HG03439 (cell line): ENCODE data around the gene COLEC11.

Experiments used
- ATAC-seq: cut with Tn5 transposase; IDR thresholded peaks from one replicate; pipeline ENCODE4 v1.9.1; 2021; ENCODE audit warnings: mild to moderate bottlenecking, moderate library complexity; ENCODE audit not compliant: unreplicated experiment

Gene COLEC11

DNA sequence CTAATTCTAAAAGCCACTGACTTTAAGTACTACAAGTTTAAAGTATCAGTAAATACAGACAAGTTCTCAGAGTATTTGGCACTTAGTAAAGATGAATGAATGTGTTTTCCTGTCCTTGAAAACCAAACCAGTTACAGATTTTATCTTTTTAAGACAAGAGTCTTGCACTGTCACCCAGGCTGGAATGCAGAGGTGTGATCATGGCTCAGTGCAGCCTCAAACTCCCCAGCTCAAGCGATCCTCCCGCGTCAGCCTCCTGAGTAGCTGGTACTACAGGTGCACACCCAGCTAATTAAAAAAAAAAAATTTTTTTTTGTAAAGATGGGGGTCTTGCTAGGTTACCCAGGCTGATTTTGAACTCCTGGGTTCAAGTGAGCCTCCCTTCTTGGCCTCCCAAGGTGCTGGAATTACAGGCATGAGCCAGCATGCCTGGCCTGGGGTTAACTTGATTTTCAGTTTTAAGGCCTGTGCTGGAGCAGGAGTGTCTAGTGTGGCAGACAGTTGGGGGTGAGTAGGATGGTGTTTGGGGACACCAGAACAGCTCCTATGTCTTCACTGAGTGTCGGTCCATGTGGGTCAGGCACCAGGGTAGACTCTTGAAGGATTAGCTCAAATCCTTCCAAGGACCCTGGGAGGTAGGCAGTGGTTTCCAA lies 10.2 kb upstream of the COLEC11 start:
- no peak for ATAC-seq

DNA sequence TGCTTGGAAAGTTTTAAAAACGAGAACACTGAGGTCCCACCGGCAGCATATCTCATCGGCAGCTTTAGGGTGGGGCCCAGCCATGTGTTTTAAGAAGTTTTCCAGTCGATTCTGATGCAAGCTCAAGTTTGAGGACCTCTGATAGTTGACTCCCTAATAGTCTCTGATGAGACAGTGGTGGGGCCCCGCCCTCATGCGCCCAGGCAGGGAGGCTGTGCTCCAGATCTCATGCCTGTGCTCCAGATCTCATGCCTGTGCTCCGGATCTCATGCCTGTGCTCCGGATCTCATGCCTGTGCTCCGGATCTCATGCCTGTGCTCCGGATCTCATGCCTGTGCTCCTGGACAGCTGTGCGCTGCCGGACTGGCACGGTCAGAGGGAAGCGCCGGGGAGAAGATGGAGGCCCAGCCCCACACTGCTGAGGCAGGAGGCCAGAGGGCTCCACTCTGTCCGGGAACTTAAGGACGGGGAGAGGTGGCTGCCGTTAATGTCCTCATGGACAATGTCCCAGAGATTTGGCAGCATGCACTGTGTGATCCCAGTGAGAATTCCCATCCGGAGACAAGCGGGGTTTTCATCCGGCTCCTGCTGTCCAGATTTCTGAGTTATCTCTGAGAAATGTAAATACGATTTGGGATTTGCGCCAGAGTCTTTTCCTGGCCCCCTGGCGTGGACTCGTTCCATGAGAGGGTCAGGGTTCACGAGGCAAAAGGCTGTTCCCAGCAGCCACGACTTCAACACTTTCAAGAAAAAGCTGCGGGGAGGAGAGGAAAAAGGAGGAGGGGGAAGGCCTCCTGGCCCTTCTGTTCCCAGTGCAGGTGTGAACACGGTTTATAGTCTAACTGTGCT lies 9.4 kb upstream of the COLEC11 start:
- no peak for ATAC-seq

DNA sequence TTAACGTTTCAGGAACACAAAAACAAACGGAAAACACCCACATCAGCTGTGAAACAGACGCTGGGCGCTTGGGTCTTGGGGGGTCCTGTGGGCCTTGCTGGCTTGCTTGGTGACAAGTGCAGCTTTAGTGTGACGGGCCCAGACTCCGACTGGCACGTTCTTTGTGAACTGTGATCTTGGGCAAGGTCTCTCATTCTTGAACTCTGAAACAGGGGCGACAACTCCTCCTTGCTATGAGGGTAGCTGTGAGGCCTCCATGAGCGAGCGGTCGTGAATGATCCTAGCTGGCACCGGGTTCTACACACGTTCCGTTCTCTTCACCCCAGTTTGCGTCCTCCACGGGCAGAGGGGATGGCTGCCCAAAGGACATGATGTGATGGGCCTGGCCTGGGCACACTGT lies 8.7 kb upstream of the COLEC11 start:
- no peak for ATAC-seq

DNA sequence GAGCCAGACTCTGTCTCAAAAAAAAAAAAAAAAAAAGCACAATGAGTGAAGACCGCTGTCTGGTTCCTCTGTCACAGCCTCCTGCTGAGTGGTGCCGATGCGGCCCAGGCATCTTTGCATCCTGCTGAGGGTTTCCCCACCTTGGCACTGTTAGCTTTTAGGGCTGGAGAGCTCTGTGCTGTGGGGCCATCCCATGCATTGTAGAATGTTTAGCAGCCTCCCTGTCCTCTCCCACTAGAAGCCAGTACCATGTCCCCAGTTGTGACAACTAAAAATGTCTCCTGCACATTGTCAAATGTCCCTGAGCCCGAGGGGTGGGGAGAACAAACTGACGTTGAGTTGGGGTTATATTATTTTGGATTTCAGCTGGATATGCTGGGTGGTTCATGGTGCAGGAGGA lies 7.9 kb upstream of the COLEC11 start:
- no peak for ATAC-seq

DNA sequence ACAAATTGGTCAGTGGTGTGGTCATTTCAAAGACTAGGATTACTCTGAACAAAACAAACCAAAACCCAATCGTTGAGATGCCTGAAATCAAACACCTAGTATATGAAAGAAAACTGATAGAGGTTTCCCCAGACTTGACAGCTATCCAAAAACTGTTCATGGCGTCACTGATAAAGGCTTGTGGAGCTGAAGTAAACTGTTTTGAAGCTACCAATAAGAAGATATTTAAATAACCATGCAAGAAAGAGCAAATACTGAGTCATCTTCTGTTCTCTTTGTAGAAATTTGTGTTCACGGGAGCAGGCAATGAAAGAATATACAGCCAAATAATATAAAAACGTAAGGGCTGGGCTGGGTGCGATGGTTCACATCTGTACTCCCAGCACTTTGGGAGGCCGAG lies 7.5 kb upstream of the COLEC11 start:
- ATAC-seq: no peak

DNA sequence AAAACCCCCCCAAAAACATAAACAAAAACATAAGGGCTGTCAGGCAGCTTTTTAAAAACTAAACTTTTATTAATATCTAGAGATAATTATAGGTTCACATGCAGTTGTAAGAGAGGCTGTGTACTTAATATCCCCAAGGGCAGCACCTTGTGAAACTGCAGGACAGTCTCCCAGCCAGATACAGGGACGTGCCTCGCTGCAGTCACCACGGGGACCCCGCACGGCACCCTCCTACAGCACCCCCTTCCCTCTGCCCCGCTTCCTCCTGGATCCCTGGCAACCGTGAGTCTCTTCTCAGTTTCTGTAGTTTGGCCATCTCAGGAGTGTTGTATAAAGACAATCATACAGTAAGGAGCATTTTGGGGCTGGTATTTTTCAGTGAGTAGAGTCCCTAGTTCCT lies 6.8 kb upstream of the COLEC11 start:
- no peak for ATAC-seq

DNA sequence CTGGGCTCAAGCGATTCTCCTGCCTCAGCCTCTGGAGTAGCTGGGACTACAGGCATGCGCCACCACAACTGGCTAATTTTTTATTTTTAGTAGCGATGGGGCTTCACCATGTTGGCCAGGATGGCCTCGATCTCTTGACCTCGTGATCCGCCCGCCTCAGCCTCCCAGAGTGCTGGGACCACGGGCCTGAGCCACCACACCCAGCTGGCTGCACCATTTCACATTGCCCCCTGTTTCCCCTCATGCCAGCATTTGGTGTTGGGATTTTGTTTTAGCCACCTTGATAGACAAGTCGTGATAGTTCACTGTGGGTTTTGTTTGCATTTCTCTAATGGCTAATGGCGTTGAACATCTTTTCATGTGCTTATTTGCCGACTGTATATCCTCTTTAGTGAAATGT lies 5.8 kb upstream of the COLEC11 start:
- no peak for ATAC-seq

DNA sequence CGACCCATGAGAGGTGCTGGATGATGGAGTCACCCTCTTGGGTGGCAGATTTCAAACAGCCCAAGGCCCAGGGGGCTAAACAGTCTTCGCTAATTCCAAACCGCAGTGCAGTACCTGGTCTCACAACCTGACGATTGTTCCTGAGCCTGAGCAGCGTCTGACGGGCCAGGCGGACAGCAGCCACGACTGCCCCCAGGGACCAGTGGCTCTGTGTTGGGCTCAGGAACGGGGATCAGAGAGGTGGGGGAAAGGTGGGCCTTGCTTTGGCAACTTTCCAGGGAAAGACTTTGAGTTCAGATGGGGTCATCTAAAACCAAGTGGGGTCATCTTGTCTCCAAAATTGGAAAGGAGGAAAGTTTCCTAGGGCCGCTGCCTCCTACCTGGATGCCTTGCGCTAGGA lies 492 bp downstream of the COLEC11 start:
- no peak for ATAC-seq

DNA sequence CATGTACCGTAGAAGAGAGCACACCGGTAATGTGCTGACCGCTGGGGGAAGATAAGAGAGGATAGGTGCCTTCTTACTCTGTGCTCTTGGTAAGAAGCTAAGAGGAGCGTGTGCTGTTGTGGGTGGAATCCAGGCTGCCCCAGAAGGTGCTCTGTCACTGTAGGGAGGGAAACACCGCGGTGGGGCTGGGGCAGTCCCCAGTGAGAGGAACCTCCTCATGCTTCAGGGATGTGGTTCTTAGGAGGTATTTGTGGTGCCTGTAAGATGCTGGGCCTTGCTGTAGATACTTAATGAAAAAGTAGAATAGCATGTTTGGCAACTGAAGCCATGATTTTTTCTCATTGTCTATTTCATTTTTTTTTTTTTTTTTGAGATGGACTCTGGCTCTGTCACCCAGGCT lies 1.1 kb downstream of the COLEC11 start:
- peak; percentile 78 for ATAC-seq

DNA sequence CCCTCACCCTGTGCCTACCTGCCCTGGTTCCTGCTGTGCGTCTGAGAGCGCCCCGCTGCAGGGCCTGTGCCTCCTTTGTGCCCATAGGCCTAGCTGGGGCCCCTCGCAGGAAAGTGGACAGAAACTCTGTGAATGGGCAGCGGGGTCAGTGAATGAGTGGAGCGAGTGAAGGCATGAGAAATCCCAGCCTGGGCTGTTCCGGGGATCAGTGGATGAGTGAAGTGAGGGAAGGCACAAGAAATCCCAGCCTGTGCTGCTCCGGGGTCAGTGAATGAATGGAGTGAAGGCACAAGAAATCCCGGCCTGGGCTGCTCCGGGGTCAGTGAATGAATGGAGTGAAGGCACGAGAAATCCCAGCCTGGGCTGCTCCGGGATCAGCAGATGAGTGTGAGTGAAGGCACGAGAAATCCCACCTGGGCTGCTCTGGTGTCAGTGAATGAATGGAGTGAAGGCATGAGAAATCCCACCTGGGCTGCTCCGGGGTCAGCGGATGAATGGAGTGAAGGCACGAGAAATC lies 2.0 kb downstream of the COLEC11 start:
- ATAC-seq: no peak

DNA sequence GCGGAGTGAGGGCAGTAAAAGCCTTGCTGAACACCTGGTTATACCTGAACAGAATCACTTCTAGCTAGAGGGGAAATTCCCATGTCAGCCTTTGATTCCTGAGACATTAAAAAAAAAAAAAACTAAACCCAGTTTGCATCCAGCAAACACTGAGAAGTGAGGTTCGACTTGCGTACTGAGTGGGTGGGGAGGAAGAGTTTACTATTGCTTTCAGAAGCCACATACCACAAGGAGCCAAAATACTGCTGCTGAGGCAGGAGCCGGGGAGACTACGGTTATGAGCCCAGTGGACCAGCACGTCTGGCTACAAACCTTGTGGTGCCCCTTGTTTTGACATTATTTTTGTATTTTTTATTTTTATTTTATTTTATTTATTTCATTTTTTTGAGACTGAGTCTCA lies 2.7 kb downstream of the COLEC11 start:
- ATAC-seq: no peak

DNA sequence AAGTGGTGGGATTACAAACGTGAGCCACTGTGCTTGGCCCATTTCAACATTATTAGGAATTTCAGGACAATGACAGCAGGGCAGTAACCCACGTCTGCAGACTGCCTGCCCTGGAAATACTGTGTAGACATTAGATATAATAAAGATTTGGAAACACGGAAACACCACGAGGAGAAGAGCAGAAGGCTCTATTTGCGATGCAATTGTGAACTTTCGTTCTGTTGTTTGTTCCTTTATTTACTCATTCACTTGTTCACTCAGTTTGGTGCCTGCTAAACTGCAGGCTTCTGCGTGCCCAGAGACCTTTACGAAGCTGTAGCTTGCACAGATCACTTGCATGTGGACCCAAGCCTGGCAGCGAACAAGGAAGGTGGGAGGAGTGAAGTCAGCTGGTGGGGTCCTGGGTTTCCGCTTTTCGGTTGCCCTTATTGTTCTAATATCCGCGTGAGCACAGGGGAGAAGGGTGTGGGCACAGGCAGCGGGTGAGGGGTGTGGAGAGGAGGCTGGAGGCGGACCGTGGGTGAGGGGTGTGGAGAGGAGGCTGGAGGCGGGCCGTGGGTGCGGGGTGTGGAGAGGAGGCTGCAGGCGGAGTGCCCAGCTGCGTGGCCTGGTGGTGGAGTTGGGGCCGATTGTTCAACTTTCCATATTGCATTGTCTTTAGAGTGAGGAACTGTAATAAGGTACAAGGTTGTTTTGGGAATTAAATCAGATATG lies 3.4 kb downstream of the COLEC11 start:
- ATAC-seq: no peak

DNA sequence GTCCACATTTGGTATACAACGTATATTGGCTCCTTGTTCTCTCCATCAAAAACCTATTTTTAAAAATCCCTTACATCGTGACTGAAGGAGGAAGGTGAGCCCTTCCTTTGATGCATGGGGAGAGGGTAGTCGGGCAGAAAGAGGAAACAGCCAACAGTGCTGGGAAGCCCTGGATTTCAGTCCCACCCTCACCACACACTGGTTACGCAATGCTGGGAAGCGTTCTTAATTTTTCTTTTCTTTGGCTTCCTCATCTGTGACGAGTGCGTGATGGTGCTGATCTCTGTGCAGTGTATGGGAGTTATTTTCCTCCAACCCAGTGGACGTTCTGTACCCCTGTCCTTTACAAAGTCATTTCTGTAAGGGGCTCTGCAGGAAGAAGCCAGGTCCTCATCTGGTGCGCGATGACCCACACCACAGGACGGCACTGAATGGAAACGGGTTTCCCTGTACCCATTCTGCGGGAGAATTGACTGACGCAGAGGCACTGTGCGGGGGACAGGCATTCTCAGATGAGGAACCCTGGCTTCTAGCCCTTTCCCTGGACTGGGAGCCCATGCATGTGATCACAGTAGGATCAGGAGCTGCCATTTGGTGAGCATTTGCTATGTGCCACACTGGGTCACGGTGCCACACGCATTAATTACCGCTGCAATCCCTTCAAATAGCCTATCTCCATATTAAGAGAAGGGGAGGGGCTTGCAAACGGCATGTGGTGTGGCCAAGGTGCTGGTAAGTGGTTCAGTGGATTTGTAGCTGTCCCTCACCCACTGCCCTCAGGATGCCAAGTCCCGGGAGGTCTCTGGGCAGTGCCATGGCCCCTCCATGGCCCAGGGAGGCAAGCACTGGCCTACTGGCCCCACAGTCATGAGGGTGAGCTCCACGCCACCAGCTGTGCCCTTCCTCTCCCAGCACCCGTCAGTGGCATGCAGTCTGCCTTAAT lies 4.3 kb downstream of the COLEC11 start:
- ATAC-seq: no peak

DNA sequence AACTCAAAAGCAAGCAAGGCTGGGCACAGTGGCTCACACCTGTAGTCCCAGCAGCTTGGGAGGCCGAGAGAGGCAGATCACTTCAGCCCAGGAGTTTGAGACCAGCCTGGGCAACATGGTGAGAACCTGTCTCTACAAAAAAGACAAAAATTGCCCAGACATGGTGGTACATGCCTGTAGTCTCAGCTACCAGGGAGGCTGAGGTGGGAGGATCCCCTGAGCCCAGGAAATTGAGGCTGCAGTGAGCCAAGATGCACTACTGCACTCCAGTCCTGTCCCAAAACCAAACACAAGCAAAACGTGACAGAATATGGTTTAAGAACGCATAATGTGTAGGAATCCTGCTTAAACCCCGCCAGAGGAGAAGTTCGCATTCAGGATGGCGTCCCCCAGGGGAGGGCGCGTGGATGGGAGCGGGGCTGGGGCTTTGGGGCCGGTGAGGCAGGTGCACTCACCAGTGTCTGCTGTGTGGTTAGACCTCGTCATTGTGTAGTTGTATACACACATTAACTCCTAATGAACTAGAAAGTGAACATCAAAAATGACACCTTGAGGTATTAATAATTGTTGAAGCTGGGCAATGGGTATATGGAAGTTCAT lies 5.4 kb downstream of the COLEC11 start:
- ATAC-seq: no peak

DNA sequence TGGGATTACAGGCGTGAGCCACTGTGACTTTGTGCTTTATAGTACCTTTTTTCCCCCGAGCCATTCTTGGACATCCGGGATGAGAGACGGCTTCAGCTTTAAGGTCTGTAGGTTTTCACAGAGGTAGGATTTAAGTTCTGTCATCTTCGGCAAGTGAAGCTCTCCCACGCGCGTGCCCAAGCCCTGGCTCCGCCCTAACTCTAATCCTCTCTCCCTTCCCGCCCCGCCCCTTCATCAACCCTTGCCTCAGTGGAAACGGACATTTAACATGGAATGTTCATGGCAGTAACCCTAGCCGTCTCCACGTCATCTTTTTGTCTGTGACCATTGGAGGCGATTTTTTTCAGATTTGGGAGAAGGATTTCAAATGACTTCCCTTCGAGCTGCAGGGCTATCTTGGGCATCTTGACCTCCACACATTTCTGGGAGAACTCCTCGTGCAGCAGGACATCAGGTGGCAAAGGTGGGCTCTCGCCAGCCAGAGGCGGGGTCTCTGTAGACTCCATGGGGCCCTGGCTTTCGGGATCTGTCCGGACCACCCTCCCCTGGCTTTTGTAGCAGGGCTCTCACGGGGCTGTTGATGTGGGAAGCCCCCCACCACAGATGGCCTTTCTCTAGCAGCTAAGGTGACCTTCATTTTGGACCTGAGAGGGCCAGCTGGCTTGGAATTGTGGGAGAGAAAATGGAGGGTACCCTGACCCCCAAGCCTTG lies 6.8 kb downstream of the COLEC11 start:
- no peak for ATAC-seq

DNA sequence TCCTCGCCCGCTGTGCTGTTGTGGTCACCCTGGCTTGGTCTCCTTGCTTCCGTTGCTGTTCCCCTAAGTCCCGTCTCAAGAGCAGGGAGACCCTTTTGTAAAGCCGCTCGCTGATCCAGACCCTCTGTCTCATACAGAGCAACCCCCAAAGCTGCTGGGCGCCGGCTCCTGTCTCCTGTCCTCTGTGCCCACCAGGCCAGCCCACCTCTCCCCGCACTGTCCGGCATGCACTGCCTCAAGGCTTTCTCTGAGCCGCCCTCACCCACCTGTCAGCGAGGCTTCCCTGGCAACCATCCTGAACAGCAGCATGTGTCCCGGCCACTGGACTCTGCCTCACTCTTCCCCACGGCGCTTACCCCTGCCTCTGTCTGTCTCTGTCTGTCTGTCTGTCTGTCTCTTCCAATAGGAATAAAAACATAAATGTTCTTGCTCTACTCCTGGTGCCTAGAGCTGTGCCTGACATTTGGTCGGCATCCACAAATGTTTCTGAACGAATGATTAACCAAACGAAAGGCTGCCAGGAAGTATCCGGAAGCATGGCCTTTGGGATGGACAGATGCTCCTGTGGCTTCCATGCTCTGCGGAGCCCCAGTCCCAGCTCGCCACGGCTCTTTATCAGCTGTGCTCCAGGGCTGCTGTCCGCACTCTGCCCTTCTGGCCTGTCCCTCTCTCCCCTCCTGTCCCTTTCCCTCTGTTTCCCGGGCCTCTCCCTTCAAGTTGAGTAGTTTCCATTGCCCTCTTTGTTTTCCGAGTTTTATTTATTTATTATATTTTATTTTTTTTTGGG lies 7.8 kb downstream of the COLEC11 start:
- no peak for ATAC-seq

DNA sequence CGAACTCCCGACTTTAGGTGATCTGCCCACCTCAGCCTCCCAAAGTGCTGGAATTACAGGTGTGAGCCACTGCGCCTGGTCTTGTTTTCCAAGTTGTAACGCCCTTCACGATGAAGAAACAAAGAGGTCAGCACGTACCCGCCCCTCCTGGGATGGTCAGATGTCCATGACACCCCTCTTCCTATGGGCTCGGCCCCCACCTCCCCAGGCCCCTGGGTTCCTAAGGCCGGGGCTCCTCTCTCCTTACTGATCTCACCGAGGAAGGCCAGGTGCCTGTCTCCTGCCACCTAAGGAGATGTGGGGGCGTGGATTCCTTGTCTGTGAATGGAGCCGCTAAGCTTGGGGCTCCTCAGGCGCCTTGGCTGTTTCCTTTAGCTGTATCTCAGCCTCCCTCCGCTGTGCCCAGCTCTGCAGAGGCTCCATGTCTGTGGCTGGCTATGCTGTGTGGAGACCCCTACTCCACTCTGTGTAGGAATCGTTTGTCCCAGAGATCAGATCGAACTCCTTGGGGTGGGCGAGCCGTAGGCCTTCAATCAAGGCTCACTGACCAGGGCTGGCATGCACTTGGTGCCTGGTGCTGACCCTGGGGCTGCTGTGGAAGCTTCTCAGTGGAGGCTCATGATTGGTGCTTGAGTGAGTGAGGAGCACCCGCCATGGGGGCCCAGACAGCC lies 8.8 kb downstream of the COLEC11 start:
- no peak for ATAC-seq

DNA sequence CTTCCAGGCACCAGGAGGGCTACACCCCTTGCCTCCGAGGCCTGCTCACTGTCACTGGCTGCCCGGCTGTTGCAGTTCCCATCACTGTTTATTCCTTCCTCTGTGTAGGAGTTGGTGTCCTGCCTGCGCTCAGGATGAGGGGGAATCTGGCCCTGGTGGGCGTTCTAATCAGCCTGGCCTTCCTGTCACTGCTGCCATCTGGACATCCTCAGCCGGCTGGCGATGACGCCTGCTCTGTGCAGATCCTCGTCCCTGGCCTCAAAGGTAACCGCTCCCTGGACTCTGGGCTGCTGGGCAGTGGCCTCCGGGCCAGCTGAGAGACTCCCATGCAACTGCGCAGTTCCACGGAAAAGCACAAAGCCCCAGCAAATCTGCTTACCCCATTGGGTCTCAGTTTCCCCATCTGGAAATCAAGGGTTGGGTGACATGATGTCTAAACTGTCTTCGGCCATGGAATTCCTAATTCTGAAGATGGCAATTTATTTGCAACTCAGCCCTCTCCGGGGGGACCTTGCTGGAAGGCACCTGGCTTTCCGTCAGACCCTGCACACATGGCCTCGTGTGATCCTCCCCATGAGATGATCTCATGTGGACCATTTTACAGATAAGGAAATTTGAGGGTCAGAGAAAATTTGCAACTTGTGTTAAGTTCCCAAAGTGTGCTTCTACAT lies 9.4 kb downstream of the COLEC11 start:
- ATAC-seq: no peak
